GM21529 (cell line): ENCODE results near the gene RTN3.

Source experiments
- ATAC-seq: cut with Tn5 transposase; IDR thresholded peaks from one replicate; pipeline ENCODE4 v1.9.1; 2021; ENCODE audit not compliant: unreplicated experiment

RTN3 gene

DNA sequence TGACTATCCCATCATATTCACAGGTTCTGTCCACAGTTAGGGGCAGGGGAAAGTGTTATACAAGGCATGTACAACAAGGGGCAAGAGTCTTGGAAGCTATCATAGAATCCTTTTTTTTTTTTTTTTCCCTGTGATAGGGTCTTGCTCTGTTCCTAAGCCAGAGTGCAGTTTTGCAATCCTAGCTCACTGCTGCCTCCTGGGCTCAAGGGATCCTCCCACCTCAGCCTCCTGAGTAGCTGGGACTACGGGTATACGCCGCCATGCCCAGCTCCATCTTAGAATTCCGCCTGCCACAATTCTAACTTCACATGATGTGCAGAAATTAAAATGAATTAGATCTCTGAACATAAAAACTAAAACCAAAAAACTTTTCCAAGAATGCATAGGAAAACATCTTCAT, 55.6 kb downstream of the RTN3 start:
- ATAC-seq, result no peak

DNA sequence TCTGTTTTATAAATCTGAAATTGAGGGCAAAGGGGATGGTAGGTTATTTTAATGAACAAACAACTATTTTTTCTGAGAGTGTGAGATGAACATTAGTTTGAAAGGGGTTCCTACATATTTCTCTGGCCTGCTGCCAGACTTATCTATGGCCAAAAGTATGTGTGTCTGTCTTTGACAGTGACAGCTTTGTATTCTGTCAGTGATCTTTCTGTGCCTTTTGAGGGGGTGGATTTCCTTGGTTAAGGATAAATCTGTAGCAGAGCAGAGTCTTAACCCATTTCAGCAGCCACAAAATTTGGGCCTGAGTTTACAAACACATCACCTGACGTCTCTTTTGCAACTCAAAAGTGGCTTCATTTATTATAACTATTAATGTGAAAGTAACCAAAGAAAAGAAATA, 56.4 kb downstream of the RTN3 start:
- ATAC-seq, result no peak

DNA sequence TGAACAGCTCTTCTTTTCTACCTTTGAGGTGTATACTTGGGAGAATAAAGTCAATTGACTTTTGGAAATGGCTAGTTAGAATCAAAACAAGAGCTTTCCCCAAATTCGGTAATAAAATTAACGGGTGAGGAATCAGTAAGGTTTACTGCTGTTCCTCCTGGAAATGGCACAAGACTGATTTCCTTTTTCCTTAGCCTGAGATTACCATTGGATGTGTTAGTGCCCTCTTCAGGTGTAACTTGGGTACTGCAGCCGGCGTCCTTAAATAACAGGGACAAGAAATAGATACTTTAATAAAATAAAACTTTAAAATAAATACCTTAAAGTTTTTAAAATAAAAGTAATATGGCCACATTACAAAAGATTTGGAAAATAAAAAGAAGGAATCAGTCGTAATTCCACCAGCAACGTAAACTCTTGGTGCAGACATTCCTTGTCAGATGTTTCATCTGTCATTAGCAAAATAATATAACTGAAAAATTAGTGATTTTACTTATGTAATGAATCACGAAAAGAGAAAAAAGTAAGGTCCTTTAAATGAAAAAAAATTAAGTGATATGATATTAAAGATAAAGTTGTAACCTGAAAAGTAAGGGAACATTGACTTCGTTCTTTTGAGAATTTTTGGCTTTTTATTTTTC, 57.5 kb downstream of the RTN3 start:
- ATAC-seq, result no peak

DNA sequence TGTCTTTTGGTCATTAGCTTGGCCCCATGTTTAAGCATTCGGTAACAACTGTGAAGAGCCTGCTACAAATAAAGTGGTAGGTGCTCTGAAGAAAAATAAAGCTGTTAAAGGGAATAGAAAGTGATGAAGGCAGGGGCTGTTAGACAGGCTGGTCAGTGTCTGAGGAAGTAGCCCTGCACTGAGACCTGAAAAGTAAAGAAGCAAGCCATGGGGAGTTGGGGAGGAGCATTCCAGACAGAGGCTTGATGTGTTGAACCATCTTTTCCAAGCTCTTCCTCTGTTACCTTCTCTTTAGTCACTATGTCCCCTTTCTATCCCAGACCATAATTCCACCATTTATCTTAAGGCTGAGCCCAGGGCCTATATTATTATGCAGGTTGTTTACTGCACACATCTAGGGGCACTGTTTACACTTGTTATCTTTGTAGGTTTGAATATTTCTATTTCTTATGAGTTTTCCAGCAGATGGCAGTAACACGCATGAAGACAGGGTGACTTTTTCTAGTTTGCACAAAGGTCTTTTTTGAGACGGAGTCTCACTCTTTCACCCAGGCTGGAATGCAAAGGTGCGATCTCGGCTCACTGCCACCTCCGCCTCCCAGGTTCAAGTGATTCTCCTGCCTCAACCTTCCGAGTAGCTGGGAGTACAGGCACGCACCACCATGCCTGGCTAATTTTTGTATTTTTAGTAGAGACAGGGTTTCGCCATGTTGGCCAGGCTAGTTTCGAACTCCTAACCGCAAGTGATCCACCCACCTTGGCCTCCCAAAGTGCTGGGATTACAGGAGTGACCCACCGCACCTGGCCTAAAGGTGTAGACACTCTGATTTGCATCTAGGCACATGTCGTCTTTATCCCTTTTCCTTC, 64.2 kb downstream of the RTN3 start:
- ATAC-seq, result no peak

DNA sequence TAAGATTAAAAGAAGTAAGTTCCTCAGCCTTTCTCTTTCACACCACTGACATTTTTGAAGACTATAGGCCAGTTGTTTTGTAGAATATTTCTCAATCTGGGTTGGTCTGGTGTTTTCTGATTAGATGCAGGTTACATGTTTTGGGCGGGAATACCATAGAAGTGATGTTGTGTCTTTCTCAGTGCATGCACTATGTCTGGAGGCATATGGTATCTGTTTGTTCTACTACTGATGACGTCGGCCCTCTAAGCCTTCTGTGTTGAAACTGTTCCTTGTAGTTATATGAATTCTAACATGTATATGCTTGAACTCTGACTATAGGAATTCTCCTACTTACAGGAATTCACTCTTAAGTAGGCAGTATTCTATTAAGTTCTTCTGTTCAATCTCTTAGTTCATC, 65.7 kb downstream of the RTN3 start:
- ATAC-seq, result no peak

DNA sequence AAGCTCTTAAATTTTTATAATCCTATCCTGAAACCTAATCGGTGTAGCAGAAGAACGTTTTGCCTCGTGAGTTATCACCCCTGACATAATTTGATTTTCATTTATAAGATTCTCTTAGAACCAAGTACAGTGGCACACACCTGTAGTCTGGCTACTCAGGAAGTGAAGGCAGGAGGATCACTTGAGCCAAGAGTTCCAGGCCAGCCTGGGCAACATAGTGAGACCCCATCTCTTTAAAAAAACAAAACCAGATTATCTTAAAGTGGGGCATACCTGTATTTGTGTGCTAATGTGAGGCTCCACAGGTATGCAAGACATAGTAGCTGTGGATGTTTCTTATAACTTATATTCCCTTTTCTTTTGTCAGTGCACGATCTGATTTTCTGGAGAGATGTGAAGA, 68.3 kb downstream of the RTN3 start:
- no peak for ATAC-seq

DNA sequence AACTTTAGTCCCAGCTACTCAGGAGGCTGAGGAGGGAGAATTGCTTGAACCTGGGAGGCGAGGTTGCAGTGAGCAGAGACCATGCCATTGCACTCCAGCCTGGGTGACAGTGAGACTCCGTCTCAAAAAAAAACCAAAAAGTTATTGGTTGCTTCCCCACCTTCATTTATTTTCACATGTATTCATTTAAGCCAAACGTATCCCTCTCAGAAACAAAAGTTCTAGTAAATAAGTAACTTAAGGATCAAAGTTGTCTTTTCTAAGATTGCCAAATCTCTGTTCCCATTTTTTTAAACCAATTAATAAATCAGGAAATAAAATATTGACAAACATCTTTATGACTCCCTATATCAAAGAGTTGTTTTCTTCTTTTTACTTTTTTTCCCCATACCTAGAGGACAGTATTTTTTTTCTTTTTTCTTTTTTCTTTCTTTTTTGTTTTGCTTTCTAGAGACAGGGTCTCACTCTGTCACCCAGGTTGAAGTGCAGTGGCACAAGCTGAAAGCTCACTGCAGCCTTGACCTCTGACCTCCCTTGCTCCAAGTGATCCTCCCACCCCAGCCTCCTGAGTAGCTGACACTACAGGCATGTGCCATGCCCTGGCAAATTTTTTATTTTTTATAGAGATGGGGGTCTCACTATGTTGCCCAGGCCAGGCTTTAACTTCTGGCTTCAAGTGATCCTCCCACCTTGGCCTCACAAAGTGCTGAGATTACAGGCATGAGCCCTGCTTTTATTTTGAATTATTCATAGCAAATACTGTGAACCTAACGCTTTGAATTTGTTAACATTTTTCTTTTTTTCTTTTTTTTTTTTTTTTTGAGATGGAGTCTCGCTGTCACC, 75.8 kb downstream of the RTN3 start:
- ATAC-seq, result no peak

DNA sequence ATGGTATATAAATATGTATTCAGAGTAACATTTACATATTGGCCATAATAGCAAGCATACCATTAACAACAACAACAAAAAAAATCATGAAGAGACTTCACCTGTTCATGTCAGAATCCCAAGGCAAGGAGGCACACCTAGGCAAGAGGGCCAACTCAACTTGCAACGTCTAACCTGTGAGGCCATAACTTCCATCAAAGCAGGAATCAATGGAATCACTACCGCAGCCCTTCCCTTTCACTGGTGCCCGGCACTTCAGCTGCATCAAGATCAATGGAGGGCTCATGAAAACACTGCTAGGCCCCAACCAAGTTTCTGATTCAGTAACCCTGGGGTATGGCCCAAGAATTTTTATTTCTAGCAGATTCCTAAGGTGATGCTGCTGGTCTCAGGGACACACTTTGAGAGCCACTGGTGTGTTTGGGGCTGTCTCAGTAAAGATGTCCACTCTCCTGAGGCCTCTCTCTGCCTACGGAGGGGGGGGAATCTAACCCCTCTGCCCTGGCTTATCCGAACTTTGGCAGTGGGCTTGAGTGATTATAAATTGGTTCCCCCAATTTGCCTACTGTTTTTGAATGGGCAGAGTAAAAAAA, 79.3 kb downstream of the RTN3 start:
- ATAC-seq, result no peak

DNA sequence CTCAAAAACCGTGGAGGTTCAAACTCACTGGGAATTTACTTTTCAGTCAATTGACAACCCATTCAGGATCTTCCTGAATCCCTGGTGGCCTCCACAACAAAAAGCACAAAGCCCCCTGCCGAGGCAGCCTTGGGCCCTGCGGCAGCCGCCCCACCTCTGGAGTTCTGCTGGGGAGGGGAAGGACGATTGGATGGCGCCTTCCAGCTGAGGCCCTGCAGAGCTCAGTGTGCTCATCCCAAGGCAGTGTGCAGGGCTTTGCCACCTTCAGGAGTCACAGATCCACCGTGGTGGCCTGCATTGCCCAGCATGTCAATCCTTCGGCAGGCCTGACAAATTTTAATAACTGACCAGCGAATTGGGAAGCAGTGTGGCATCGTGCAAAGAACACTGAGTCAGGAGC, 79.9 kb downstream of the RTN3 start:
- ATAC-seq, result no peak

DNA sequence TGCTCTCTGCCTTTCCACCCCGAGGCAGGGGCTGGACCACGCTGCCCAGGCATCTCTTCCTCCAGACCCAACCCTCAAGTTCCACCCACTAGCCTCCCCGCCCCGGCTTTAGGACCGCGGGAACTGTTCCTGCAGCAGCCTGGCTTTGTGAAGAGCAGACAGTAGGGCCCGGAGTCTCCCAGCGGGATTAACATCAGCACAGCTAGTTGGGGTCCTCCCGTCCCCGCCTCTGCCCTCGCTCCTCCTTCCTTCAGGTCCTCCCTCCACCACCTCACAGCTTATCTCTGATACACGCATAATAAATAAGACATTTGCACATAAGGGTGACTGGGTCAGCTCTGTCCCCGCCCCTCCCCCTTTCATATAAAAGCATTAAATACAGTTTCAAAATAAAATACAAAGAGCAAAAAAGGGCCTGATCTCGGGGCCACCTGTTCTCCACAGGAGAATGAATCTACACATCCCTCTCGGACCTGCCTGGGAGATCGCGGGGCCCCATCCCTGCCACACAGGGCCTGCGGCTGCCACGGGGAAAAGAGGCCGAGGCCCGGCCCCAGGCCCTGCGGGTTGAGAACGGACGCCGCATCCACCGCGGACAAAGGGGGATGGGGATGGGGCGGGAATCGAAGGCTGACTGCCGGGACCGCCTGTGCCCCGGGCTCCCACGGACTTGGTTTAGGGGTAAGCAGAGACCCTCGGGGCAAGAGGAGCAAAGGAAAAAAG, 80.8 kb downstream of the RTN3 start:
- ATAC-seq, result no peak

DNA sequence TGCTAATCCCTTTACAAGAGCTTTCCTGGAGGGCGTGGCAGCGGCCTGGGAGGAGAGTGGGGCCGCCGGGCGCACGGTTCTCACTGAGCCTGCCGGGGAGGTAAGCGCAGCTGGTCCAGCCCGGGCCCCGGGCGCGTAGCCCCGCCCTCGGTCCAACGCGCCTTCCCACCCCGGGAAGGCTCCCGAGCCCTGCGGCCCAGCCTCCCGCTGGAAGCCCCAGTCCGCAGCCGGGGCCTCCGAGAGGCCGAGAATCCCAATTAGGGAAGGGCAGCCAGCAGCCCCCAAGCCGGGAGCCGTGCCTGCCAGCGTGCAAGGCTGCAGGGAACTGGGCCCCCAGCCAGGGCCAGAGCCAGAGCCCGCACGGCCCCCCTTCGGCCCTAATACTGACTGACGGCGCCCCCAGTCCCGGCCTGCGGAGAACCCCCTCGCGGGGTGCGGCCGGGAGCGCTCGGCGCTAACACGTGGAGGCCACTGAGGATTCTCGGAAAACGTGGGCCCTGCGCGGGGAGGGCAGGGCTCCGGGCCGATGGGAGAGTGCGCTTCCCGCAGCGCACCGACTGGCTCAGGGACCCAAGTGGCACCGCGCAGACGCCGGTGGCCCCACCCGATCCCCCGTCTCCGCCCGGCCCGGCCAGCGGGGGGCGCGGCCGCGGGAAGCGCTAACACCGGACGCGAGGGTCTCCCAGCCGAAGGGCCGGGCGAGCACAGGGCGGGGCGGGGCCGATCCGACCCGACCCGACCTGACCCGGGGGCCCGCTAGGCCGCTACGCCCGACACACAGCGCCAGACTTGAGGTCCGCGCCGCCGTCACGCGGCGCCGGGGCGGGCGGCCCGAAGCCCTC, 81.6 kb downstream of the RTN3 start:
- ATAC-seq, result no peak

DNA sequence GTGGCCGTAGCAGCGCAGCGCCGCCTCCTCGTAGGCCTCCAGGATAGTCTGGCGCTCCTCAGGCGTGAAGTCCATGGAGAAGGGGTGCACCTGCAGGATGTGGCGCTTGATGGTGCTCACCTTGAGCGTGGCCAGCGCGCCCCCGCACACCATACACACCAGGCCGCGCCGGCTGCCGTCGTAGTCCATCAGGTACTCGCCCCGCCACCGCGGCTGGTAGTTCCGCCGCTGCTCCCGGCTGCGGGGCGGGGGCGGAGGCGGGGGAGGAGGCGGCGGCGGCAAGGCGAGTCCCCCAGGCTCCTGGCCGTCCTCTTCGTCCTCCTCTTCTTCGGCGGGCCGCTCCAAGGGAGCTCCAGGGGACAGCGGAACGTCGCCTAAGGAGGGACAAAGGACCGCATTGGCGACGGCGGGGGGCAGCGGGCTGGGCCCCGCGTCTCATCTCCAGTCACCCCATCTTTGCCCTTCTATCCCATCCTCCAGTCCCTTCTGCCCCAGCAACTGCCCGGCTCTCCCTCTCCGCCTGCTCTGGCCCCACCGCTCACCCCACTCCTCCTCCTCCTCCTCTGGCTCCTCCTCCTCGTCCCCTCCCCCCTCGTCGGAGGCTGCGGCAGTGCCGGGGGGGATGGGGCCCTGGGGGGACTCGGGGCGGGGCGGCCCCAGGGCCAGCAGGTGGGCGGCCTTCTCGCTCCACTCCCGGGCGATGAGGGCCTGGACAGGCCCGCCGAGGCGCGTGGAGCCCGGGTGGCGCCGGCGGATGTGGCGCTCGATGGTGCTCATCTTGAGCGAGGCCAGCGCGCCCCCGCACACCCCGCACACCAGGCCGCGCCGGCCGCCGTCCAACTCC, 82.4 kb downstream of the RTN3 start:
- ATAC-seq, result no peak

DNA sequence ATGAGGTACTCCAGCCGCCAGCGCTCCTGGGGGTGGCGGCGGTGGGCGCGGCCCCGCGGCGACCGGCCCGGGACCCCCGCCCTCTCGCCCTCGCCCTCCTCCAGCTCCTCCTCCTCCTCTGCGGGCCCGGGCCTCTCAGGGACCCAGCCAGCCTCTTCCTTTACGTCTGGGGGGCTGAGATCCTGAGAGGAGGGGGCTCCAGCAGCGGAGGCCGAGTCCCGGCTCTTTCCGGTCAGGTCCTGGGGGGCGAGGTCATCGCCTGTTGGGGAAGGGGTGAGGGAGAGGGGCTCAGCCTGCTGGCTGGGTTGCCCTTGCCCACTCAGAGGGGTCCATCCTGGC, 83.0 kb downstream of the RTN3 start:
- ATAC-seq, result no peak

DNA sequence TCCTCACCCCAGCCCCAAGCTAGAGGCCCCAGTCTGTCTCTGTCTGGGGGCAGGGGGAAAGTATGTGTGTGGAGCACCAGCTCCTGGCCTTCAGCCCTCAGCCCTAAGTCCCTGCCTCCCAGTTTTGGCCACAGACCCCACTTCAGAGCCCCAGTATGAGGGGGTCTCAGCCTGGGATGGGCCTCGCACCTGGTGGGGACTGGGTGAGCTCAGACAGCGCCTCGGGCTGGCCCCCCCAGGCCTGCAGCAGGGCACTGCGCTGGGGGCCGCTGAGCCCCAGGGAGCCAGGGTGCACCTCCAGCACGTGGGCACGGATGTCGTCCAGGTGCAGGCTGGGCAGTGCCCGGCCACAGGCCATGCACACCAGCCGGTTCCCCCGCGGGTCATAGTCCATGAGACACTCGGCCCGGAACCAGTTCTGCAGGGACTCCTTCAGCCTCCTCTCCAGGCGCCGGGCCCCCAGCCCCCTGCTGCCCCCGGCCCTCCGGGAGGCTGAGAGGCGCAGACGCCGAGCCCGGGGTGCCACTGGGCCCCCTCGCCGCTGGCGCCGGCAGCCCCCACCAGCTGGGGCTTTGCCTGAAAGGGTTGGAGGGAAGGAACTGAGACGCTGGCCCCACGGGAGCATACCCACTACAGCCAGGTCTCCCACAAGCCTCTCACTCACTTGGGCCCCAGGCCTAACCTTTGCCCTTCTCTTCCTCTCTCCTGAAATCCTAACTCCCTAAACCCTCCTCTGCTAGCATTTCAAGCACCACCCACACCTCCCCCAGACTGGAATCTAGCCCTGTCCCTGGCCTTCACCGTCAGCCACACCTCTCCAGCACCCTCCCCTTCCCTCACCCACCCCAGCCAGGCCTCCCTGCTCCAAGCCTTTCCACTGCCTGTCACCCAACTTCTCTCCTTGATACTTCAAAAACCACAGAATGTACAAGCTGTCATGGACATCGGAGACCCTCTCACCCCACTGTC, 83.7 kb downstream of the RTN3 start:
- no peak for ATAC-seq

DNA sequence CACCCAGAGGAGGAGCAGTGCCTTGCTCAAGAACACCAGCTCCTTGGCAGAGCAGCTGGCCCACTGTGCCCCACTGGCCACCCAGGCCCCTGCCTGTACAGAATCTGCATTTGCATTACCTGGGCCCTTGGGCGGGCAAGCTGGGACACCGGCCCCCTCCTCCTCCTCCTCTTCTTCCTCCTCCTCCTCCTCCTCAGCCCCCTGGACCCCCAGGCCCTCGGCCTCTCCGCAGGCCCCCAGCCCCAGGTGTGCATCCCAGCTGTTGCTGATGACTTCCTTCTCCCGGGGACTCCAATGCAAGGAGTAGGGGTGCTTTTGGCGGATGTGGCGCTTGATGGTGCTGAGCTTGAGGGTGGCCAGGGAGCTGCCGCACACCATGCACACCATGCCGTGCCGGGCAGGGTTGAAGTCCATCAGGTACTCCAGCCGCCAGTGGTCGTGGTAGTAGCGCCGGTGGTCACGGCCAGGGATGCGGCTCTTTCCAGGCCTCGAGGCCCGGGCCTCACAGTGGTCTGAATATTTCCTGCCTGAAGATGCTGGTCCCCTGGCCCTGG, 84.5 kb downstream of the RTN3 start:
- no peak for ATAC-seq

DNA sequence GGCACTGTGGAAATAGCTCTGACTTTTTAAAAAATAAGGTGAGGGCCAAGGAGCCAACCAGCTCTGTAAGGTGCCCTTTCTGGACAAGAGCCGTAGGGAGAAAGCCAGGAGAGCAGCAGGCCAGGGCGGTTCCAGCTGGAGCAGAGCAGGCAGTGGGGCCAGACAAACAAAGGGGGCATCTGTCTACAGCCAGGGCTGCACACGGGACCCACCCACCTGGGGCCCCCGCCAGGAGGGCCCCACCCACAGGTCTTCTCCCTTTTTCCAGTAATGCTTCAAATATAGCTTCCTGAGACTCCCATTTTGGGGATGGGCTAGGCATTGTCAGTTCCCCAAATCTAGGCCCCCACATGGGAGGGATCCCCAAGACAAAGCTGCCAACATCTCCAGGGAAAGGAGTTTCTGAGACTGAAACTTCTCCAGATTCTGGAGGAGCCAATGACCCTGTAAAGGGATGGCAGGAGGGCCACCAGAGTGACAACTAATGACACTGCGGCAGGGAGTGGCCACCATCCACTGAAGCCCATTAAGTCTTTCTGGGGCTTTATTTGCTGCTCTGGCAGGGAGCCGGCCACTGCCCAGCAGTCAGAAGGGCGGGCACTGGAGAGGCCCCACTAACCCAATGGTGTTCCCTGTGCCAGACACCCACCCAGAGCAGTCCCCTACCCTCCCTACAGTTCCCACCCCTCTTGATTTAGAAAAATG, 85.4 kb downstream of the RTN3 start:
- no peak for ATAC-seq

DNA sequence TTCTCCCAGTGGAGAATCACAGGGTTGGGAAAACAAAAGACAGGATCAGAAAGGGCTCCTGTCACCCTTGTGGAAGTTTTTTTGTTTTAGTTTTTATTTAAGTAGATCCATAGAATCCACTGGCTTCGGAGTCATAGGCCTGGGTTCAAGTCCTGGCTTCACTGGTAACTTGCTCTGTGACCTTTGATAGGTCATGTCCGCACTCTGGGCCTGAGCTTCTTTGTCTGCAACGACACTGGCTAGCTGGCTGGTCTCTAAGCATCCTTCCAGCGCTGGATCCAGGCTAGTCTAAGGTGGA, 85.9 kb downstream of the RTN3 start:
- ATAC-seq, result no peak
